Measurements from ENCODE around the gene ZNRF2. TPM values are rescaled to one million over a fixed set of nuclear protein-coding genes. Genes with fewer than 3 reads are reported as not detected.

The ZNRF2 gene
- total RNA-seq (29.8 and 46.7 TPM in 2 replicates), polyA plus RNA-seq (18.6 and 29.5 TPM in 2 replicates)

- Histone ChIP-seq H3K36me3 (no peaks in the 10 kb centered on the region), H3K4me3 (peak within 1 kb of the TSS; percentile 96), H3K4me1 (ENCODE audit: low read depth) (peaks cover 14% of the 10 kb centered on the region), H3K27me3 (no peaks in the 10 kb centered on the region), H3K9me3 (ENCODE audit: low read depth) (no peaks in the 10 kb centered on the region), H3K27ac (peak within 1 kb of the TSS; percentile 93)
- peak; percentile 99 to 100 for DNase-seq (ENCODE audit: low read depth in 1 of 2, low spot score in 1 of 2)
- peak; percentile 41 for TF ChIP-seq CTCF (IDR thresholded peaks at IDR 0.05; ENCODE audit: low read depth, low read length)
These were observed at the start of gene ZNRF2 for GRCh38 chr7:30284298-30285066. TSS of gene ZNRF2 (plus strand) at chr7:30284597. CDS start at chr7:30285358, 761 bp downstream.

GRCh38 chr7:30237271-30237695 lies 47.1 kb upstream of the ZNRF2 start:
- no peak overlapping the region for H3K4me3 ChIP-seq
- H3K27me3 ChIP-seq, result no peaks in the 10 kb centered on the region
- no peaks in the 10 kb centered on the region for H3K9me3 ChIP-seq (ENCODE audit: low read depth)
- H3K4me1 ChIP-seq (ENCODE audit: low read depth), result peaks cover 17% of the 10 kb centered on the region
- H3K27ac ChIP-seq, result no peak overlapping the region
- H3K36me3 ChIP-seq, result no peaks in the 10 kb centered on the region
- no peak for DNase-seq (ENCODE audit: low read depth in 1 of 2, low spot score in 1 of 2)
- no peak for TF ChIP-seq CTCF (IDR thresholded peaks at IDR 0.05; ENCODE audit: low read depth, low read length)

GRCh38 chr7:30238721-30239441 lies 45.5 kb upstream of the ZNRF2 start:
- no peak overlapping the region for H3K27ac ChIP-seq
- H3K36me3 ChIP-seq, result no peaks in the 10 kb centered on the region
- peak; percentile 62 to 64 for DNase-seq (ENCODE audit: low read depth in 1 of 2, low spot score in 1 of 2)

DNA sequence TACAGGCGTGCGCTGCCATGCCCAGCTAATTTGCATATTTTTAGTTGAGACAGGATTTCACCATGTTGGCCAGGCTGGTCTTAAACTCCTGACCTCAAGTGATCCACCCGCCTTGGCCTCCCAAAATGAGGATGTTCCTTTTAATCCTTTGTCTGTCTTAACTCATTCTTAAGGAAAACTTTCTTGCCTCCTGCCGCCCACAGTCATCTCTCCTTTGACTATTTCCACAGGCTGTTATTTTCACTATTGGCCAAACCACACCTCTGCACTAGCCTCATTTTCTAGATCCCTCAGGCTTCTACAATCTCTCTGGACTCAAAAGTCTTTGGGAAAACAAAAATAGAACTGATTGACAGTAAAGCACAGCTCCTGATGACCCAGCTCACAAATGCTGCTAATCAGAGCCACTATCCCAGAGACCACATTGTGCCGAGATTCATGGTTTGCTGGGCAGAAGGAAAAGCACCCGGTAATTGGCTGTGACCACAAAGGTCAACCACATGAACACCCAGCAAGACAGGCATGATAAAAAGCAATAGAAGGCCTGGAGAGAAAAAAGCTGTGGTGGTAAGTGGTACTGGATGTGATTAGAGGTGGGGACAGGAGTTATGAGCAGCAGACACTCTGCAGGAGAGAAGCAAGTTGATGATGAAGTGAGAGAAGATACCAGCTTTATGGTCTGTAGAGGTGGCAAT lies 44.1 kb upstream of the ZNRF2 start:
- Histone ChIP-seq H3K27me3 (no peaks in the 10 kb centered on the region), H3K4me1 (ENCODE audit: low read depth) (peaks cover 17% of the 10 kb centered on the region), H3K36me3 (no peaks in the 10 kb centered on the region), H3K9me3 (ENCODE audit: low read depth) (no peaks in the 10 kb centered on the region), H3K27ac (peak overlapping the region; percentile 46), H3K4me3 (no peak overlapping the region)
- peak; percentile 57 to 66 for DNase-seq (ENCODE audit: low read depth in 1 of 2, low spot score in 1 of 2)
- TF ChIP-seq CTCF (IDR thresholded peaks at IDR 0.05; ENCODE audit: low read depth, low read length), result no peak

More at GRCh38 chr7:30238721-30239441, 45.5 kb upstream of the ZNRF2 start:
- Histone ChIP-seq H3K9me3 (ENCODE audit: low read depth) (no peaks in the 10 kb centered on the region), H3K4me3 (no peak overlapping the region), H3K4me1 (ENCODE audit: low read depth) (peaks cover 17% of the 10 kb centered on the region), H3K27me3 (no peaks in the 10 kb centered on the region)
- TF ChIP-seq CTCF (IDR thresholded peaks at IDR 0.05; ENCODE audit: low read depth, low read length), result no peak

DNA sequence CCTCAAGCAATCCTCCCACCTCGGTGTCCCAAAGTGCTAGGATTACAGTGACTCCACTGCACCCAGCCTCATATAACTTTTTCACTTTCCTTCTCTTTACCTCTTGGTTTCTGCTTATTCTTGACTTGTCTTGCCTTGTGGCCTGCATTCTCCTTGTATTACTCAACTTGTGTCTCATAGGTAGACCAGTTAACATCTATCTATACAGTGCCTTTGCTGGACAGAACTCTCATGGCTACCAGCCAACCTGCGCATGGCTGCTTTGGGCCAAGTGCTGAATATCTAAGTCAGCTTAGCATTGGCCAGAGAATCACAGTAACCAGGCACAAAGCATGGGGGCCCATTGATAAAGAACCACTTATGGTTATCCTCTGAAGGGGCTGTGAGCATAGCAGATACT lies 42.6 kb upstream of the ZNRF2 start:
- no peak for TF ChIP-seq CTCF (IDR thresholded peaks at IDR 0.05; ENCODE audit: low read depth, low read length)
- no peak overlapping the region for H3K27ac ChIP-seq
- no peak for DNase-seq (ENCODE audit: low read depth in 1 of 2, low spot score in 1 of 2)
- peaks cover 17% of the 10 kb centered on the region for H3K4me1 ChIP-seq (ENCODE audit: low read depth)
- no peaks in the 10 kb centered on the region for H3K27me3 ChIP-seq
- no peaks in the 10 kb centered on the region for H3K9me3 ChIP-seq (ENCODE audit: low read depth)
- no peak overlapping the region for H3K4me3 ChIP-seq
- H3K36me3 ChIP-seq, result no peaks in the 10 kb centered on the region

Measured in cardiac muscle cell (in vitro differentiated cells and primary cell).